Loucy (cell line): Measurements from ENCODE around the gene SPINK13.

Source experiments
- CTCF ChIP-seq: fragments of 200-600 bp; sonication (generic); conservative IDR thresholded peaks from 2 replicates; pipeline ENCODE4 v1.5.1; 2014; ENCODE audit warnings: mild to moderate bottlenecking, antibody characterized with exemption, low read length
- EZH2phosphoT487 ChIP-seq: fragments of 200-600 bp; IDR thresholded peaks from 2 replicates; pipeline ENCODE4 v1.6.1; 2018; ENCODE audit warnings: antibody characterized with exemption, mild to moderate bottlenecking, moderate library complexity, borderline replicate concordance

DNA sequence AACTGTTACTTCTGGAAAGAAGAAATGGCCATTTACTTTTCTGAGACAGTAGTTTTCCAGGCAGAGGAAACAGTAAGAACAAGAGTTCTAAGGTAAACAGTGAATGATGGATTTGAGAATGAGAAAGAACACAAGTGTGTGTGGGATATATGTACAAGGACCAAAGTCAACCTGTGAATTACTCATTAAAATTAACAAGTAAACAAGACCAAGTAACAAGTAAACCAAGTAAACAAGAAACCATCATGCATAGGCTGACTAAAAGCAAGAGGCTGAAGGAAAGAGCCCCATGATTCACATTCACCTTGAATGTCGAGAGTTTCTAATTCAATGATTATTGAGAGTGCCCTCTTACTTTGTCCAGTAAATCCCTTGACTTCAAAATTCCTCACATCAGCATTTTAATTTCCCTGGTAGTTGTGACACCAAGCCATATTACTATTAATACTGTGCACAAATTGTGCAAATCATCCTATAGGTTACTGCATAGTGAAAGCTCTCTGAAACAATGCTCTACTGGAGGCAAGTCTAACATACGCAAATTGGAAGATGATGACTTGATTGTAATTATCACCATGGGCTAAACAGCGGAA is 40.1 kb upstream of the SPINK13 start:
- TF ChIP-seq CTCF (no peak), EZH2phosphoT487 (no peak)
